Mammary epithelial cell (primary cell): ENCODE results near the gene ST3GAL3.

Source experiments
- EZH2 ChIP-seq: IDR thresholded peaks from 2 replicates; pipeline ENCODE4 v1.6.1; 2012; ENCODE audit warnings: low read length, inconsistent platforms, borderline replicate concordance
- TF ChIP-seq, protein P1 (sequence below), 2 donors: IDR thresholded peaks in 1 of 2; conservative IDR thresholded peaks in 1 of 2; 2 replicates each; pipeline ENCODE4 v1.5.1; 2011 to 2012; ENCODE audit warnings: inconsistent platforms in 2 of 2, low read length in 2 of 2, mild to moderate bottlenecking in 2 of 2, control low read depth in 1 of 2, low read depth in 1 of 2; ENCODE audit not compliant: insufficient read depth in 1 of 2; ENCODE audit errors: extremely low read depth in 1 of 2

DNA sequence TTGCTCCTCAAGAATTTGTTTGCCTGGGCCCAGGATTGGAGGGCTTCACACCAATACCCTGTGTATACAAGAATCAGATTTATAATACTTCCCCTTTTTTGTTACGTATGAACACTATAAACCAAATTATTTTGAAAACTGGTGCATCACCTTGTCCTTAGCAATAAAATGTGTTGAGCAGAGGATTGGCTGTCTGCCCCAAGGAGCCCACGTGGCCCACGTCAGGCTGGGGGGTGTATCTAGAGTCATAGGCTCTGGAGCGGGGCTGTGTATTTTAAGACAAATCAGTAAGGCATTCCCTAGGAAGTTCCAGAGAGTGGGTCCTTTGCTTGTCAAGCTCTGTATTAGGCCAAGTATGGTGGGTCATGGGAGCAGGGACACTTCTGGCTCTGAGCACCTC lies 2.0 kb upstream of the ST3GAL3 start:
- TF ChIP-seq, protein P1, sequence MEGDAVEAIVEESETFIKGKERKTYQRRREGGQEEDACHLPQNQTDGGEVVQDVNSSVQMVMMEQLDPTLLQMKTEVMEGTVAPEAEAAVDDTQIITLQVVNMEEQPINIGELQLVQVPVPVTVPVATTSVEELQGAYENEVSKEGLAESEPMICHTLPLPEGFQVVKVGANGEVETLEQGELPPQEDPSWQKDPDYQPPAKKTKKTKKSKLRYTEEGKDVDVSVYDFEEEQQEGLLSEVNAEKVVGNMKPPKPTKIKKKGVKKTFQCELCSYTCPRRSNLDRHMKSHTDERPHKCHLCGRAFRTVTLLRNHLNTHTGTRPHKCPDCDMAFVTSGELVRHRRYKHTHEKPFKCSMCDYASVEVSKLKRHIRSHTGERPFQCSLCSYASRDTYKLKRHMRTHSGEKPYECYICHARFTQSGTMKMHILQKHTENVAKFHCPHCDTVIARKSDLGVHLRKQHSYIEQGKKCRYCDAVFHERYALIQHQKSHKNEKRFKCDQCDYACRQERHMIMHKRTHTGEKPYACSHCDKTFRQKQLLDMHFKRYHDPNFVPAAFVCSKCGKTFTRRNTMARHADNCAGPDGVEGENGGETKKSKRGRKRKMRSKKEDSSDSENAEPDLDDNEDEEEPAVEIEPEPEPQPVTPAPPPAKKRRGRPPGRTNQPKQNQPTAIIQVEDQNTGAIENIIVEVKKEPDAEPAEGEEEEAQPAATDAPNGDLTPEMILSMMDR (conservative IDR thresholded peaks at IDR 0.05 in 1 of 2, IDR thresholded peaks at IDR 0.05 in 1 of 2; ENCODE audit: extremely low read depth in 1 of 2, insufficient read depth in 1 of 2, low read depth in 1 of 2, low read length in 2 of 2): no peak
- TF ChIP-seq EZH2: no peak
